ENCODE measurements around the gene SNX25.

Gene SNX25

DNA sequence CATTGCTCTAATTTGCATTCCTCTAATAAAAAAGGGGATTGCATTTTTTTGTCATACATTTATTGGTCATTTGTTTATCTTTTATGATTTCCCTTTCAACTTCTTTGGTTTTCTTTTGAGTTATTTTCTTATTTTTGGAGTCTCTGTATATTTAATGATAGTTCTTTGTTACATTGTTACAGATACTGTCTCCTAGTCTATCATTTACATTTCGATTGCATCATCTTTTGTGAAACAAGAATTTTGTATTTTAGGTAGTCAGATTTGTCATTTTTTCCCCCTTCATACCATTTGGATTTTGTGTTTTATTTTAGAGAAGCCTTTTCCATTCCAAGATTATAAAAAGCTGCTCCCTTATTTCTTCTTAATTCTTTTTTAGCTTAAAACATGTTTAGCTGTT lies 37.1 kb downstream of the SNX25 start:
- TF ChIP-seq, protein P1, sequence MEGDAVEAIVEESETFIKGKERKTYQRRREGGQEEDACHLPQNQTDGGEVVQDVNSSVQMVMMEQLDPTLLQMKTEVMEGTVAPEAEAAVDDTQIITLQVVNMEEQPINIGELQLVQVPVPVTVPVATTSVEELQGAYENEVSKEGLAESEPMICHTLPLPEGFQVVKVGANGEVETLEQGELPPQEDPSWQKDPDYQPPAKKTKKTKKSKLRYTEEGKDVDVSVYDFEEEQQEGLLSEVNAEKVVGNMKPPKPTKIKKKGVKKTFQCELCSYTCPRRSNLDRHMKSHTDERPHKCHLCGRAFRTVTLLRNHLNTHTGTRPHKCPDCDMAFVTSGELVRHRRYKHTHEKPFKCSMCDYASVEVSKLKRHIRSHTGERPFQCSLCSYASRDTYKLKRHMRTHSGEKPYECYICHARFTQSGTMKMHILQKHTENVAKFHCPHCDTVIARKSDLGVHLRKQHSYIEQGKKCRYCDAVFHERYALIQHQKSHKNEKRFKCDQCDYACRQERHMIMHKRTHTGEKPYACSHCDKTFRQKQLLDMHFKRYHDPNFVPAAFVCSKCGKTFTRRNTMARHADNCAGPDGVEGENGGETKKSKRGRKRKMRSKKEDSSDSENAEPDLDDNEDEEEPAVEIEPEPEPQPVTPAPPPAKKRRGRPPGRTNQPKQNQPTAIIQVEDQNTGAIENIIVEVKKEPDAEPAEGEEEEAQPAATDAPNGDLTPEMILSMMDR (IDR thresholded peaks at IDR 0.05; ENCODE audit: unreplicated experiment in 3 of 3): no peak
- peaks cover 4% of the 10 kb centered on the region for H3K9me3 Mint-ChIP-seq
- peaks cover 25% of the 10 kb centered on the region for H3K36me3 Mint-ChIP-seq (ENCODE audit: low read depth)
- H3K27me3 Mint-ChIP-seq (ENCODE audit: low read depth): no peaks in the 10 kb centered on the region
- peaks cover 40% of the 10 kb centered on the region for H3K4me1 Mint-ChIP-seq
- peak overlapping the region in 1 of 3 experiments; percentile 16 for H3K27ac Mint-ChIP-seq
- no peak overlapping the region for H3K4me3 Mint-ChIP-seq

GRCh38 chr4:185247151-185247550 lies 37.8 kb downstream of the SNX25 start:
- peaks cover 44% of the 10 kb centered on the region for H3K4me1 Mint-ChIP-seq
- TF ChIP-seq, protein P1 (IDR thresholded peaks at IDR 0.05; ENCODE audit: unreplicated experiment in 3 of 3): no peak
- H3K36me3 Mint-ChIP-seq (ENCODE audit: low read depth): peaks cover 18% of the 10 kb centered on the region
- no peak overlapping the region for H3K27ac Mint-ChIP-seq
- H3K4me3 Mint-ChIP-seq: no peak overlapping the region
- no peaks in the 10 kb centered on the region for H3K27me3 Mint-ChIP-seq (ENCODE audit: low read depth)
- H3K9me3 Mint-ChIP-seq: no peaks in the 10 kb centered on the region

- peaks cover 49% of the 10 kb centered on the region for H3K4me1 Mint-ChIP-seq
- no peaks in the 10 kb centered on the region for H3K27me3 Mint-ChIP-seq (ENCODE audit: low read depth)
- no peaks in the 10 kb centered on the region for H3K9me3 Mint-ChIP-seq
- H3K27ac Mint-ChIP-seq: peak overlapping the region in 2 of 3 experiments; percentile 7 to 48
- no peak overlapping the region for H3K4me3 Mint-ChIP-seq
- TF ChIP-seq, protein P1 (IDR thresholded peaks at IDR 0.05; ENCODE audit: unreplicated experiment in 3 of 3): no peak
- H3K36me3 Mint-ChIP-seq (ENCODE audit: low read depth): peaks cover 14% of the 10 kb centered on the region
Measured at GRCh38 chr4:185248393-185249039, 39.1 kb downstream of the SNX25 start.

DNA sequence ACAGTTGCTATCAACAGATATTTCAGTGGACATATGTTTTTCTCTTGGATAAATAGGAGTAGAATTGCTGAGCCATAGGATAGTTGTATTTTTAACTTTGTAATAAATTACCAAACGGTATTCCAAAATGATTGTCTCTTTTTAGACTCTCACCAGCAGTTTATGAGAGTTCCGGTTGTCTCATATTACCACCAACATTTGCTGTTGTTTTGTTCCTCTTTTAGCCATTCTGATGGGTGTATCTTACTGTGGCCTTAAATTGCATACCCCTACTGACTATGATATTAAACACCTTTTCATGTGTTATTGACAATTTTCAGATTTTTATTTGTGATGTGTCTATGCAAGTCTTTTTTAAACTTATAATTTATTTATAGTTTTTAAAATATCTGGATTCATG lies 39.7 kb downstream of the SNX25 start:
- Mint-ChIP-seq H3K36me3 (ENCODE audit: low read depth) (peaks cover 14% of the 10 kb centered on the region), H3K27ac (peak overlapping the region in 2 of 3 experiments; percentile 7 to 48), H3K9me3 (no peaks in the 10 kb centered on the region), H3K4me3 (no peak overlapping the region), H3K27me3 (ENCODE audit: low read depth) (no peaks in the 10 kb centered on the region), H3K4me1 (peaks cover 49% of the 10 kb centered on the region)
- TF ChIP-seq, protein P1 (IDR thresholded peaks at IDR 0.05; ENCODE audit: unreplicated experiment in 3 of 3): no peak

GRCh38 chr4:185254434-185254833 lies 45.0 kb downstream of the SNX25 start:
- H3K4me3 Mint-ChIP-seq: no peak overlapping the region
- peaks cover 5% of the 10 kb centered on the region for H3K36me3 Mint-ChIP-seq (ENCODE audit: low read depth)
- TF ChIP-seq, protein P1 (IDR thresholded peaks at IDR 0.05; ENCODE audit: unreplicated experiment in 3 of 3): no peak
- H3K27me3 Mint-ChIP-seq (ENCODE audit: low read depth): no peaks in the 10 kb centered on the region
- H3K9me3 Mint-ChIP-seq: no peaks in the 10 kb centered on the region
- H3K27ac Mint-ChIP-seq: no peak overlapping the region
- H3K4me1 Mint-ChIP-seq: peaks cover 30% of the 10 kb centered on the region

GRCh38 chr4:185255868-185256267 lies 46.5 kb downstream of the SNX25 start:
- Mint-ChIP-seq H3K4me1 (peaks cover 23% of the 10 kb centered on the region), H3K4me3 (no peak overlapping the region), H3K36me3 (ENCODE audit: low read depth) (no peaks in the 10 kb centered on the region)

More at GRCh38 chr4:185255868-185256267, 46.5 kb downstream of the SNX25 start:
- H3K9me3 Mint-ChIP-seq: no peaks in the 10 kb centered on the region
- TF ChIP-seq, protein P1 (IDR thresholded peaks at IDR 0.05; ENCODE audit: unreplicated experiment in 3 of 3): no peak
- H3K27me3 Mint-ChIP-seq (ENCODE audit: low read depth): no peaks in the 10 kb centered on the region
- H3K27ac Mint-ChIP-seq: no peak overlapping the region
